CD8-positive, alpha-beta memory T cell (primary cell): ENCODE results near the gene CADM1. TPM values are rescaled to one million over a fixed set of nuclear protein-coding genes. Genes with fewer than 3 reads are reported as not detected.

Experiments
- CTCF ChIA-PET: fragments of 350-600 bp; sonication (Branson Sonifier 250); formaldehyde crosslinking; loops from one replicate; lab custom pipeline; 2021; ENCODE audit warnings: antibody characterized with exemption; lab: Charles Lee
- POLR2A ChIA-PET: fragments of 350-600 bp; sonication (Branson Sonifier 250); formaldehyde crosslinking; loops from one replicate; lab custom pipeline; 2021; ENCODE audit warnings: antibody characterized with exemption; lab: Charles Lee
- DNase-seq, 5 donors: peaks; one replicate each; pipeline versions ENCODE4 v3.0.0 to v3.0.0-alpha.2; 2020 to 2022; ENCODE audit warnings: mixed read lengths in 1 of 5
- H3K27ac ChIP-seq: one replicate; pipeline ENCODE4 v1.7.0; 2013; ENCODE audit warnings: low read depth, mild to moderate bottlenecking, low read length, moderate library complexity
- H3K27me3 ChIP-seq: 2 replicates; pipeline ENCODE4 v1.7.0; 2013; ENCODE audit warnings: low read length, mild to moderate bottlenecking; ENCODE audit not compliant: insufficient read depth, poor library complexity, severe bottlenecking
- H3K36me3 ChIP-seq: 2 replicates; pipeline ENCODE4 v1.7.0; 2013; ENCODE audit warnings: mild to moderate bottlenecking, low read length, moderate library complexity; ENCODE audit not compliant: insufficient read depth
- H3K4me1 ChIP-seq: 2 replicates; pipeline ENCODE4 v1.7.0; 2013; ENCODE audit warnings: mild to moderate bottlenecking, low read length, moderate library complexity; ENCODE audit not compliant: insufficient read depth
- H3K4me3 ChIP-seq: 2 replicates; pipeline ENCODE4 v1.7.0; 2013; ENCODE audit warnings: mild to moderate bottlenecking, low read length
- H3K9me3 ChIP-seq: 2 replicates; pipeline ENCODE4 v1.7.0; 2013; ENCODE audit warnings: mild to moderate bottlenecking, low read length
- H3K27ac Mint-ChIP-seq, 8 donors: one replicate each; pipeline ENCODE4 v1.8.0; 2020 to 2021; ENCODE audit warnings: mixed read lengths in 8 of 8, mild to moderate bottlenecking in 6 of 8, inconsistent platforms in 3 of 8, moderate library complexity in 3 of 8
- H3K27me3 Mint-ChIP-seq, 2 donors: one replicate each; pipeline ENCODE4 v1.8.0; 2020 to 2021; ENCODE audit warnings: mixed read lengths in 2 of 2, mild to moderate bottlenecking in 1 of 2, moderate library complexity in 1 of 2
- H3K36me3 Mint-ChIP-seq, 3 donors: one replicate each; pipeline ENCODE4 v1.8.0; 2020 to 2021; ENCODE audit warnings: mixed read lengths in 3 of 3, inconsistent platforms in 1 of 3, mild to moderate bottlenecking in 1 of 3
- H3K4me1 Mint-ChIP-seq, 3 donors: one replicate each; pipeline ENCODE4 v1.8.0; 2020 to 2021; ENCODE audit warnings: mixed read lengths in 3 of 3, inconsistent platforms in 1 of 3, mild to moderate bottlenecking in 1 of 3
- H3K4me3 Mint-ChIP-seq, 7 donors: one replicate each; pipeline ENCODE4 v1.8.0; 2020 to 2021; ENCODE audit warnings: mixed read lengths in 7 of 7, mild to moderate bottlenecking in 6 of 7, moderate library complexity in 4 of 7, inconsistent platforms in 2 of 7
- H3K9me3 Mint-ChIP-seq, 5 donors: one replicate each; pipeline ENCODE4 v1.8.0; 2020 to 2022; ENCODE audit warnings: mixed read lengths in 5 of 5, mild to moderate bottlenecking in 3 of 5, moderate library complexity in 2 of 5, inconsistent platforms in 1 of 5
- polyA plus RNA-seq: library from polyadenylated mRNA; unstranded; fragments of 300-500 nt; fragmentation: Illumina TruSeq; gene quantifications from one replicate; pipeline ENCODE4 v1.2.3, GENCODE V29; 2021
- total RNA-seq, 2 experiments: library from RNA; stranded (reverse); gene quantifications; one replicate each; pipeline ENCODE4 v1.2.3, GENCODE V29; 2021

CADM1 gene
- total RNA-seq (1 to 10 TPM in 1 of 2 experiments, under 1 TPM in 1; 0.90 to 1.1 TPM), polyA plus RNA-seq (2.7 TPM)

- Mint-ChIP-seq H3K4me3 (peak within 1 kb of the TSS; percentile 78 to 93 (median 91)), H3K27me3 (peaks cover 24 to 37% of the 10 kb centered on the region in 2 donors), H3K9me3 (peaks cover 0 to 3% (median 0%) of the 10 kb centered on the region in 5 donors), H3K36me3 (no peaks in the 10 kb centered on the region), H3K4me1 (peaks cover 8 to 18% (median 12%) of the 10 kb centered on the region in 3 donors), H3K27ac (peak within 1 kb of the TSS; percentile 47 to 90 (median 66))
- peaks cover 26% of the 10 kb centered on the region for H3K4me1 ChIP-seq
- ChIA-PET POLR2A (no interaction called here), CTCF (interaction anchor here (1.4 kb wide), 1 partner anchor 14 kb away, joined by 3 read pairs; no protein-coding TSS in a partner anchor)
- peak within 1 kb of the TSS; percentile 74 for H3K4me3 ChIP-seq
- H3K27me3 ChIP-seq: peaks cover 25% of the 10 kb centered on the region
- no peak within 1 kb of the TSS for H3K27ac ChIP-seq
- no peaks in the 10 kb centered on the region for H3K36me3 ChIP-seq
- no peaks in the 10 kb centered on the region for H3K9me3 ChIP-seq
- DNase-seq: peak; percentile 43 to 88 (median 79)
These were observed at the start of gene CADM1 for GRCh38 chr11:115504276-115505158. Gene CADM1, minus strand, starts transcription at chr11:115504415.

DNA sequence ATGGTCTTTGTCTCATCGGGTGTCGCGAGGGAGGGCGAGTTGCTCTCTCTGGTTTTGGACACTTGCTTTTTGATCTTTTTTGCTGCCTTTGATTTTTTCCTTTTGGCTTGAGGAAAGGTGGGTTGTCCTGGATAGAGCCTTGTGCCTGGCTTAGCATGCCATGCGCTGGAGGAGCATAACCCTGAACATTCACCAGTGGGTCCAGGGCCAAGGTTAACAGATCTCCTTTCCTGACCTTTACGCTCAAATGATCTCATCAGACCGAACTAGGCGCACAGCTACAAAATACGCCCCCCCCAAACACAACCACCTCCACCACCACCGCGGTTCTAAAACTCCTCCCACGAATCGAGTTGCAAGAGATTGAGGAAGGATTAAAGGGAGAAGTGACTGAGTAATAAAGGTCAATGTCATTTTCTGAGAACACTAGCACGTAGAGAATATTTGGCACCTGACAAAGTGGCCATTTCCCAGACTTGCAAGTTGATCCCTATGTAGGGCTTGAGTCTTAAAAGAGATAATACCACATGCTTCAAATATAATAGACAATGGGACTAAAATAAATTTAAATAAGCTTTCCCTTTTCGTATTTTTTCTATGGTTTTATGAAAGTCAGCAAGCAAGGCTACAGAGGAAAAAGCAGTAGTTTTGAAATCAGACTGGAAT lies 48.7 kb upstream of the CADM1 start:
- Mint-ChIP-seq H3K4me1 (no peaks in the 10 kb centered on the region), H3K27ac (no peak overlapping the region), H3K9me3 (no peaks in the 10 kb centered on the region), H3K36me3 (no peaks in the 10 kb centered on the region), H3K4me3 (no peak overlapping the region), H3K27me3 (no peaks in the 10 kb centered on the region)
- Histone ChIP-seq H3K27me3 (no peaks in the 10 kb centered on the region), H3K9me3 (no peaks in the 10 kb centered on the region), H3K4me1 (no peaks in the 10 kb centered on the region), H3K27ac (no peak overlapping the region), H3K36me3 (no peaks in the 10 kb centered on the region), H3K4me3 (no peak overlapping the region)
- CTCF ChIA-PET: no interaction called here
- DNase-seq: no peak
- POLR2A ChIA-PET: no interaction called here

- Mint-ChIP-seq H3K4me1 (no peaks in the 10 kb centered on the region), H3K9me3 (no peaks in the 10 kb centered on the region), H3K4me3 (no peak overlapping the region), H3K27ac (no peak overlapping the region), H3K27me3 (no peaks in the 10 kb centered on the region), H3K36me3 (no peaks in the 10 kb centered on the region)
- Histone ChIP-seq H3K9me3 (no peaks in the 10 kb centered on the region), H3K36me3 (no peaks in the 10 kb centered on the region), H3K27ac (no peak overlapping the region), H3K4me3 (no peak overlapping the region), H3K4me1 (no peaks in the 10 kb centered on the region), H3K27me3 (no peaks in the 10 kb centered on the region)
- CTCF ChIA-PET: no interaction called here
- POLR2A ChIA-PET: no interaction called here
- DNase-seq: no peak
These were observed 48.0 kb upstream of the CADM1 start for GRCh38 chr11:115552151-115552772.

GRCh38 chr11:115550291-115551059 lies 46.3 kb upstream of the CADM1 start:
- Histone ChIP-seq H3K4me1 (no peaks in the 10 kb centered on the region), H3K27ac (no peak overlapping the region), H3K4me3 (no peak overlapping the region), H3K36me3 (no peaks in the 10 kb centered on the region), H3K27me3 (no peaks in the 10 kb centered on the region), H3K9me3 (no peaks in the 10 kb centered on the region)
- Mint-ChIP-seq H3K4me3 (no peak overlapping the region), H3K36me3 (no peaks in the 10 kb centered on the region), H3K27me3 (peaks cover 0 to 1% of the 10 kb centered on the region in 2 donors), H3K27ac (no peak overlapping the region), H3K9me3 (no peaks in the 10 kb centered on the region), H3K4me1 (no peaks in the 10 kb centered on the region)
- no peak for DNase-seq
- ChIA-PET CTCF (no interaction called here), POLR2A (no interaction called here)

- DNase-seq: no peak
- H3K4me1 ChIP-seq: no peaks in the 10 kb centered on the region
- Mint-ChIP-seq H3K4me3 (no peak overlapping the region), H3K4me1 (no peaks in the 10 kb centered on the region), H3K27me3 (peaks cover 0 to 1% of the 10 kb centered on the region in 2 donors), H3K36me3 (no peaks in the 10 kb centered on the region), H3K27ac (no peak overlapping the region), H3K9me3 (no peaks in the 10 kb centered on the region)
- no peaks in the 10 kb centered on the region for H3K27me3 ChIP-seq
- no peaks in the 10 kb centered on the region for H3K36me3 ChIP-seq
- no peak overlapping the region for H3K27ac ChIP-seq
- ChIA-PET POLR2A (no interaction called here), CTCF (no interaction called here)
- no peak overlapping the region for H3K4me3 ChIP-seq
- no peaks in the 10 kb centered on the region for H3K9me3 ChIP-seq
These were observed 44.8 kb upstream of the CADM1 start for GRCh38 chr11:115548878-115549528.

DNA sequence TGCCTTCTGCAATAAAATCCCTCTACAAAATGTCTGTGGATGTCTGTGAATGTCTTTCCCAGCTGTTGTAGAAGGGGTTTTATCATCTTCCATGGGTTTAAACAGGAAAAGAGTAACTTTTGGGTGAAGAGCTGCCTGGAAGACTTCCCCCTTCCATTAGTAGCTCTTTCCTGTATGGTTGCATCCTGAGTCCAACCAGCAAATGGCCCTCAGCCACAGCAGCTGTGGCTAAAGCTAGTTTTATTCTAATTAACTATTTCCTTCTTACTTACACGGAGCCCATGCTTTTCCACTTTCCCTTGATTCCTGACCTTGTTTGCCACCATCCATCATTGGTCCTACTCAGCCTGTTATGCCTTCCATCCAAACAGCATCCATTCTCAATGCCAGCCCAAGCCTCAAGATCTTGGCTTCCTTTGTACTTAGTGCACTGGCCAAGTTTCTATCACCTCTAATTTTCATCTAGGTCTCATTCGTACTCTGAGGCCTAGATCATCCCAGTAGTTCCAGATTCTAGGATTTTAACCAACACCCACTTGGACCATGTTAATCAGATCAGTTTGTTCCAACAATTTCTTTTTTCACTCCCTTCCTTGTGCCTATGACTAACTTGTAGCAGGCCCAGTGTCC lies 41.5 kb upstream of the CADM1 start:
- H3K36me3 ChIP-seq: no peaks in the 10 kb centered on the region
- Mint-ChIP-seq H3K36me3 (no peaks in the 10 kb centered on the region), H3K27me3 (peaks cover 1 to 4% of the 10 kb centered on the region in 2 donors), H3K9me3 (no peaks in the 10 kb centered on the region), H3K4me3 (no peak overlapping the region), H3K27ac (no peak overlapping the region), H3K4me1 (no peaks in the 10 kb centered on the region)
- no peak overlapping the region for H3K27ac ChIP-seq
- no peaks in the 10 kb centered on the region for H3K27me3 ChIP-seq
- DNase-seq: no peak
- POLR2A ChIA-PET: no interaction called here
- CTCF ChIA-PET: no interaction called here
- no peaks in the 10 kb centered on the region for H3K9me3 ChIP-seq
- H3K4me1 ChIP-seq: no peaks in the 10 kb centered on the region
- H3K4me3 ChIP-seq: no peak overlapping the region

- H3K27me3 ChIP-seq: no peaks in the 10 kb centered on the region
- no peaks in the 10 kb centered on the region for H3K36me3 ChIP-seq
- no peak overlapping the region for H3K4me3 ChIP-seq
- no peaks in the 10 kb centered on the region for H3K9me3 ChIP-seq
- Mint-ChIP-seq H3K27me3 (peaks cover 1 to 4% of the 10 kb centered on the region in 2 donors), H3K4me1 (no peaks in the 10 kb centered on the region), H3K4me3 (no peak overlapping the region), H3K9me3 (no peaks in the 10 kb centered on the region), H3K36me3 (no peaks in the 10 kb centered on the region), H3K27ac (no peak overlapping the region)
- no peak for DNase-seq
- POLR2A ChIA-PET: no interaction called here
- H3K4me1 ChIP-seq: no peaks in the 10 kb centered on the region
- H3K27ac ChIP-seq: no peak overlapping the region
- CTCF ChIA-PET: no interaction called here
These were observed 40.3 kb upstream of the CADM1 start for GRCh38 chr11:115544422-115544948.
